Peyer's patch (tissue), 4 donors: ENCODE results near the gene SMIM1.
A peak's percentile ranks its signal among the peaks of the same experiment; 100 is the strongest.

Experiments
- POLR2A ChIP-seq, 2 donors: fragments of 450-650 bp; IDR thresholded peaks; one replicate each; pipeline ENCODE4 v1.5.1; 2017; ENCODE audit warnings: antibody characterized with exemption in 2 of 2, mild to moderate bottlenecking in 2 of 2, moderate library complexity in 2 of 2
- TF ChIP-seq, protein P1 (sequence below), 6 experiments: fragments of 450-650 bp in 4 of 6; fragments of 200-600 bp in 2 of 6; sonication (generic) in 1 of 6; IDR thresholded peaks; one replicate each; pipeline ENCODE4 v1.5.1; 2017 to 2019; ENCODE audit warnings: antibody characterized with exemption in 6 of 6, mild to moderate bottlenecking in 3 of 6, moderate library complexity in 1 of 6

DNA sequence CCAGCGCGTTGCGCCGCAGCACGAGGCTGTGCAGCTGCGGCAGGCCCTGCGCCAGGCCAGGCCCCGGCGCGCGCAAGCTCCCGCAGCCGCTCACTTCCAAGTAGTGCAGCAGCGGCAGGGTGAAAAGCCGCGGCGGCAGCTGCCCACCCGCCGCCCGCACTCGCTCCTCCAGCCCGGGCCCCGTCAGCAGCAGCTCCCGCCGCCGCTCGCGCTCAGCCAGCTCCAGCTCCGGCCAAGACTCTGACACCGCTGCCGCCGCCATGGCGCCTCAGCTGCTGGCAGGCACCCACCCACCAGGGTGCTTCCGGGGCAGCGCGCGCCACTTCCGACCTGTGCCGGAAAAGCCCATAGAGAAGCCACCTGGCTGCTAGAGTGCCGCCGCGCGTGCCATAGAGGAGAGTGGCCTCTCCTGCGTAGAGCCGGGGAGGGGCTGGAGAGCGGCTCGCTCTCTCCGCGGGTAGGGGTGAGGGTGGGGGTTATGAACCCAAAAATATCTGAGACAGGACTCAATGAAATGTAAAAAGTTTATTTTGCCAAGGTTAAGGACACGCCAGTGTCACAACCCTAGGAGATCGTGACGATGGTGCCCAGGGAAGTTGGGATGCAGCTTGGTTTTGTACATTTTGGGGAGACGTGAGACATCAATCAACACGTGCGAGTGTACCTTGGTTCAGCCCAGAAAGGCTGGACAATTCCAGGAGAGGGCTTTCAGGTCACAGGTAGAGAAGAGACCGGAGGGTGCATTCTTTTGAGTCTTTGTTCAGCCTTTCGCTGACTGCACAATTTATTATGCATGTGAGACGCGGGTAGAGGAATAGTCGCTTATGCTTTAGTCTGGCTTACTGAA is 23.9 kb downstream of the SMIM1 start, which contains the start of gene LRRC47:
- TF ChIP-seq, protein P1, sequence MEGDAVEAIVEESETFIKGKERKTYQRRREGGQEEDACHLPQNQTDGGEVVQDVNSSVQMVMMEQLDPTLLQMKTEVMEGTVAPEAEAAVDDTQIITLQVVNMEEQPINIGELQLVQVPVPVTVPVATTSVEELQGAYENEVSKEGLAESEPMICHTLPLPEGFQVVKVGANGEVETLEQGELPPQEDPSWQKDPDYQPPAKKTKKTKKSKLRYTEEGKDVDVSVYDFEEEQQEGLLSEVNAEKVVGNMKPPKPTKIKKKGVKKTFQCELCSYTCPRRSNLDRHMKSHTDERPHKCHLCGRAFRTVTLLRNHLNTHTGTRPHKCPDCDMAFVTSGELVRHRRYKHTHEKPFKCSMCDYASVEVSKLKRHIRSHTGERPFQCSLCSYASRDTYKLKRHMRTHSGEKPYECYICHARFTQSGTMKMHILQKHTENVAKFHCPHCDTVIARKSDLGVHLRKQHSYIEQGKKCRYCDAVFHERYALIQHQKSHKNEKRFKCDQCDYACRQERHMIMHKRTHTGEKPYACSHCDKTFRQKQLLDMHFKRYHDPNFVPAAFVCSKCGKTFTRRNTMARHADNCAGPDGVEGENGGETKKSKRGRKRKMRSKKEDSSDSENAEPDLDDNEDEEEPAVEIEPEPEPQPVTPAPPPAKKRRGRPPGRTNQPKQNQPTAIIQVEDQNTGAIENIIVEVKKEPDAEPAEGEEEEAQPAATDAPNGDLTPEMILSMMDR (IDR thresholded peaks at IDR 0.05): peak in 2 of 6 experiments; percentile 17 to 27
- TF ChIP-seq POLR2A (IDR thresholded peaks at IDR 0.05): peak; percentile 55 to 58
